Activated CD4-positive, CD25-positive, alpha-beta regulatory T cell (primary cell): ENCODE data around the gene ZSCAN22.
A peak's percentile ranks its signal among the peaks of the same experiment; 100 is the strongest.
"Not testable (repeated sequence)": the region's sequence is repeated elsewhere in the genome, so short reads cannot be mapped to it uniquely, and the experiment has no call there.

Source experiments
- DNase-seq, 4 experiments: peaks; one replicate each; lab custom pipeline; 2025; lab: John Stamatoyannopoulos, UW

ZSCAN22 gene

GRCh38 chr19:58318297-58318696, 8.5 kb upstream of the ZSCAN22 start:
- DNase-seq = no peak

- no peak for DNase-seq
Observed at GRCh38 chr19:58319241-58319640, 7.6 kb upstream of the ZSCAN22 start.

- DNase-seq = no peak
Observed at GRCh38 chr19:58325311-58326022, 1.3 kb upstream of the ZSCAN22 start.

GRCh38 chr19:58326501-58326913, 287 bp upstream of the ZSCAN22 start:
- no peak for DNase-seq

- DNase-seq = no peak
Observed at GRCh38 chr19:58328999-58329398, 2.2 kb downstream of the ZSCAN22 start.

- no peak for DNase-seq
Observed at GRCh38 chr19:58330458-58330857, 3.7 kb downstream of the ZSCAN22 start.

- DNase-seq = no peak
Observed at GRCh38 chr19:58332697-58333096, 5.9 kb downstream of the ZSCAN22 start.

- no peak for DNase-seq
Observed at GRCh38 chr19:58334691-58335249, 8.0 kb downstream of the ZSCAN22 start.

GRCh38 chr19:58335630-58336029, 8.8 kb downstream of the ZSCAN22 start:
- no peak for DNase-seq

- DNase-seq = no peak
Observed at GRCh38 chr19:58336216-58336615, 9.4 kb downstream of the ZSCAN22 start.

- DNase-seq = no peak
Observed at GRCh38 chr19:58336820-58337219, 10.0 kb downstream of the ZSCAN22 start.

GRCh38 chr19:58338336-58338735, 11.5 kb downstream of the ZSCAN22 start:
- DNase-seq = no peak

- no peak for DNase-seq
Observed at GRCh38 chr19:58338825-58339558, 12.2 kb downstream of the ZSCAN22 start.

- no peak for DNase-seq
Observed at GRCh38 chr19:58345558-58345957, 18.8 kb downstream of the ZSCAN22 start.

GRCh38 chr19:58346961-58347929, 20.5 kb downstream of the ZSCAN22 start:
- peak; percentile 29 to 41 (median 33) for DNase-seq

- DNase-seq = not testable (repeated sequence)
Observed at GRCh38 chr19:58348080-58348479, 21.3 kb downstream of the ZSCAN22 start.

GRCh38 chr19:58349590-58349989, 22.8 kb downstream of the ZSCAN22 start:
- DNase-seq = no peak

- no peak for DNase-seq
Observed at GRCh38 chr19:58350001-58350861, 23.4 kb downstream of the ZSCAN22 start.

GRCh38 chr19:58350871-58351557, 24.2 kb downstream of the ZSCAN22 start:
- DNase-seq = no peak

- DNase-seq = no peak
Observed at GRCh38 chr19:58351558-58351878, 24.7 kb downstream of the ZSCAN22 start.
